Muscle layer of colon (tissue), 2 donors: ENCODE measurements around the gene PPFIBP1.
"Not testable (repeated sequence)": the region's sequence is repeated elsewhere in the genome, so short reads cannot be mapped to it uniquely, and the experiment has no call there.

Experiments
- H3K27ac ChIP-seq: one replicate; pipeline ENCODE4 v1.7.0; 2013; ENCODE audit warnings: low read depth, mild to moderate bottlenecking, low read length, moderate library complexity
- H3K27me3 ChIP-seq, 2 donors: one replicate each; pipeline ENCODE4 v1.7.0; 2013; ENCODE audit warnings: low read length in 2 of 2, mild to moderate bottlenecking in 2 of 2; ENCODE audit not compliant: insufficient read depth in 2 of 2, control insufficient read depth in 1 of 2
- H3K36me3 ChIP-seq: one replicate; pipeline ENCODE4 v1.7.0; 2013; ENCODE audit warnings: mild to moderate bottlenecking, low read length; ENCODE audit not compliant: insufficient read depth
- H3K4me1 ChIP-seq: one replicate; pipeline ENCODE4 v1.7.0; 2013; ENCODE audit warnings: mild to moderate bottlenecking, low read length; ENCODE audit not compliant: insufficient read depth
- H3K4me3 ChIP-seq, 2 donors: one replicate each; pipeline ENCODE4 v1.7.0; 2013; ENCODE audit warnings: low read length in 2 of 2, low read depth in 1 of 2, mild to moderate bottlenecking in 1 of 2, moderate library complexity in 1 of 2
- H3K9ac ChIP-seq: one replicate; pipeline ENCODE4 v1.7.0; 2013; ENCODE audit warnings: low read length
- H3K9me3 ChIP-seq: one replicate; pipeline ENCODE4 v1.7.0; 2013; ENCODE audit warnings: mild to moderate bottlenecking, low read length
- donor health status: abdominal sarcoma.
- donor health status: Adenocarcinoma of cecum.

PPFIBP1 gene

GRCh38 chr12:27528788-27529187, 4.8 kb downstream of the PPFIBP1 start:
- H3K4me1 ChIP-seq, result peaks cover 18% of the 10 kb centered on the region
- H3K9me3 ChIP-seq, result no peaks in the 10 kb centered on the region
- no peak overlapping the region for H3K4me3 ChIP-seq
- H3K9ac ChIP-seq, result no peak overlapping the region
- H3K36me3 ChIP-seq, result no peaks in the 10 kb centered on the region
- no peak overlapping the region for H3K27ac ChIP-seq
- H3K27me3 ChIP-seq, result no peaks in the 10 kb centered on the region

DNA sequence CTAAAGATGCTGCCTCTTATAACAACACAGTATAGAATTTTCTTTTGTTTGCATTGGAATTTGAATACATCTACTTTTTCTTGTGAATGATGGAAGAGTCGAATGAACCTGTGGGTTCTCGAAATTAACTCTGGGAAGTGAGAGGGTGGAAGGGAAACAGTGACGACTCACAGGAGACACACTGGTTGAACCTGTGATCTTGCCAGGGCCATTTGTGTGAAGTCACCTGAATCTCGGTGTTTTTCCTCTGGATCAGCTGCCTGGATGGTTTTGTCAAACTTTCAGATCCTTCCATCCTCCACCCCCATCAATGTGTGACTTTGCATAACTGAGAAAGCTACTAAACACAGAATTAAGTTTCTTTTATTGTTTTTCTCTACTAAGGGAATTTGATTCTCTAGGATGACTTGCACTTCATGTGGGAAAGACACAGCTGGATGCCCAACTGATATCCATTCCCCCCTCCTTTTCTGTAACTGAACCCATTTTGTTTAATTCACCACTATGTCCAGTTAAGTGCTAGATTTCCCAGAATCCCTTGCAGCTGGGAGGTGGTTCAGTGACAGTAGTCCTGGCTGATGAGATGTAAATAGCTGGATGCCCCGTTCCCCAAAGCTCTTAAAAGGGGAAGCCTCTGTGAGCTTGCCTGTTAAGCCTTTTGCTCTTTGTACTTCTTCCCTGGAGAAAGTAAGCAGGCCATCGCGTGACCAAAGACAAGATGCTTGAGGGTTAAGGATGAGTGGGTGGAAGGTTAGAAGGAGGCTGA, 6.3 kb downstream of the PPFIBP1 start:
- Histone ChIP-seq H3K4me3 (no peak overlapping the region), H3K27ac (no peak overlapping the region), H3K36me3 (no peaks in the 10 kb centered on the region), H3K9me3 (no peaks in the 10 kb centered on the region), H3K27me3 (no peaks in the 10 kb centered on the region), H3K9ac (no peak overlapping the region), H3K4me1 (peaks cover 21% of the 10 kb centered on the region)

- no peaks in the 10 kb centered on the region for H3K36me3 ChIP-seq
- H3K27ac ChIP-seq, result no peak overlapping the region
- H3K4me1 ChIP-seq, result peaks cover 16% of the 10 kb centered on the region
- no peaks in the 10 kb centered on the region for H3K27me3 ChIP-seq
- H3K9me3 ChIP-seq, result no peaks in the 10 kb centered on the region
- no peak overlapping the region for H3K9ac ChIP-seq
- no peak overlapping the region for H3K4me3 ChIP-seq
Measured at GRCh38 chr12:27531896-27532295, 7.9 kb downstream of the PPFIBP1 start.

GRCh38 chr12:27534060-27534764, 10.2 kb downstream of the PPFIBP1 start:
- no peaks in the 10 kb centered on the region for H3K27me3 ChIP-seq
- H3K4me1 ChIP-seq, result peaks cover 30% of the 10 kb centered on the region
- no peak overlapping the region for H3K9ac ChIP-seq
- H3K27ac ChIP-seq, result no peak overlapping the region
- H3K36me3 ChIP-seq, result no peaks in the 10 kb centered on the region
- no peaks in the 10 kb centered on the region for H3K9me3 ChIP-seq
- no peak overlapping the region for H3K4me3 ChIP-seq

DNA sequence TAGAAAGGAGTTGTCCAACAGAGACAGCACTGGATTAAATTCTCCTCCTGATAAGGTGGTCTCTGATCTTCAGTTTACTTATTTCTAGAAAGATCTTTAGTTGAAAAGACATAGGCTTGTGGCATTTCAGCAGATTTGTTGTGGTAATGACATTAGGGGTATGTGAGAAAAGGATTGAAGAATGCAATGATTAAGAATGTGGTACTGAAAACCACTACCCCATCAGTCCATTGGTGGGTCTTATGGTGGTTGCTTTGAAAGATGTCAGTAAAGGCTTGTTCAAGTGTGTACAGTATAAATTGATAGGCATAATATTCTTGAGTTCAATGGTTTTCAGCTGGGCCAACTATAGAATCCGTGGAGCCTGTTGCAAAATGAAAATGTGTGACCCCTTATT, 10.8 kb downstream of the PPFIBP1 start:
- Histone ChIP-seq H3K4me1 (peaks cover 30% of the 10 kb centered on the region), H3K27ac (no peak overlapping the region), H3K27me3 (no peaks in the 10 kb centered on the region), H3K36me3 (no peaks in the 10 kb centered on the region), H3K9me3 (no peaks in the 10 kb centered on the region), H3K4me3 (no peak overlapping the region), H3K9ac (no peak overlapping the region)

DNA sequence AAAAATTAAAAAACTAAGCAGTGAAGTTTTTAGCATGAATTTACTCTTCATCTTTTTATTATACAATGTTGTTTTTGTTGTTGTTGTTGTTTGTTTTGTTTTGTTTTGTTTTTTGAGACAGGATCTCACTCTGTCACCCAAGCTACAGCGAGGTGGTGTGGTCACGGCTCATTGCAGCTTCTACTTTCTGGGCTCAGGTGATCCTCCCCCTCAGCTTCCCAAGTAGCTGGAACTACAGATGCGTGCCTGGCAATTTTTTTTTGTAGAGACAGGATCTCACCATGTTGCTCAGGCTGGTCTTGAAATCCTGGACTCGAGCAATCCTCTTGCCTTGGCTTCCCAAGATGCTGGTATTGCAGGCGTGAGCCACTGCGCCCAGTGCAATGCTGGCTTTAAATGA, 11.3 kb downstream of the PPFIBP1 start:
- no peaks in the 10 kb centered on the region for H3K36me3 ChIP-seq
- H3K27ac ChIP-seq, result no peak overlapping the region
- H3K4me1 ChIP-seq, result peaks cover 30% of the 10 kb centered on the region
- no peaks in the 10 kb centered on the region for H3K9me3 ChIP-seq
- no peak overlapping the region for H3K4me3 ChIP-seq
- H3K27me3 ChIP-seq, result no peaks in the 10 kb centered on the region
- no peak overlapping the region for H3K9ac ChIP-seq

DNA sequence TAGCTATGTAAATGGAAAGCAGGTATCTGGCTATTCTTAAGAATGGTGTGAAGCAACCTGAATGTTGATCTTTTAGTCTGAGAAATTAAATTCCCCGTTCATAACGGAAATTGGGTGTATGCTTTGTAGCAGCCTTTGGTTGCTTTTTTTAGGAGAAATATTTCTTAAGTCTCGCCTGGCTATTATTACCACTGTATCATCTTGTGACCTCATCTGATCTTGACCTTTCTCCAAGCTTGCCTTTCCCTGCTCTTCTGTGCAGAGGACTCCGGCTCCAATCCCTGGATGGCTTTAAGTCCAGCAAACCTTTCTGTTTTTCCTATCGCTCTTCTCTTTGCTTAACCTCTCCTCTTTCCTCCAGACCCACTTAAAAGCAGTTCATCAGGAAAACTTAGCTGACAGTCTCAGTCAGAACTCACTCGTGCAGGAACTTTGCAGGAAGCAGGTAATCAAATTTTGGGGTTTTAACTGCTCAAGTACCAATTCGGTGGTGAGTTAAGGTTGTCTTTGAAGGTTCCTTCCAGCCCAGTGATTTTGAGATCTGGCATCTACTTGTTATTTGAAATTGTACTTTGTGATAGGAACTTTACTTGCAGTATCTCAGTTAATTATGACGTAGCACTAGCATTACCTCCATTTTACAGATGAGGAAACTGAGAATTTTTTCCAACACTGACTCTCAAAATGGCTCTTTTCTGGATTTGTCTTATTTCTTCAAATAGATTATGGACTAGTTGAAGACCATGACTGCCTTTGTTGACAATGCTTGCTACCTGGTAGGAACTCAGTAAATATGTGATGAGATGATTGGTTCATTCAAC, 14.1 kb downstream of the PPFIBP1 start:
- no peak overlapping the region for H3K27ac ChIP-seq
- no peaks in the 10 kb centered on the region for H3K9me3 ChIP-seq
- H3K4me3 ChIP-seq, result no peak overlapping the region
- H3K4me1 ChIP-seq, result peaks cover 27% of the 10 kb centered on the region
- H3K36me3 ChIP-seq, result no peaks in the 10 kb centered on the region
- H3K9ac ChIP-seq, result no peak overlapping the region
- no peaks in the 10 kb centered on the region for H3K27me3 ChIP-seq

DNA sequence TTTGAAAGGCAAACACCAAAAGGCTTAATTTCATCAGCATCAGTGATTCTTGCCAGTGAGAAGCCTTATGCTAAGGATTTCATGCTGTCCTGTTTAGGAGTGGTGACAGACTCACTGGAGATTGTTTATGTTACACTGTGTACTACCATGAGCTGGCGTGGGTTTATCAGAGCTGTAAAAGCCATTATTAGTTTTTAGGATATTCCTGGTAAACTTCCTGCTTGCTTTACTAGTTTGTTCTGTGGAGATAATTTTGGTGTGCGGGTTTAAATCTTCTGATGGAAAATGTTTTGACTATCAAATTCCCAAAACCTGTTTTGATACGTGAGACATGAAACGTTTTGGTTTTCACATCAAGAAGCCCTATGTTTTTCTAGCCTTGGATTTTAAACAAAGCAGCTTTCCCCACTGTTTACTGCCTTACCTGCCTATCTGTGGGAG, 15.2 kb downstream of the PPFIBP1 start:
- Histone ChIP-seq H3K9me3 (no peaks in the 10 kb centered on the region), H3K36me3 (no peaks in the 10 kb centered on the region), H3K27ac (no peak overlapping the region), H3K9ac (no peak overlapping the region), H3K4me3 (no peak overlapping the region), H3K27me3 (no peaks in the 10 kb centered on the region), H3K4me1 (peaks cover 25% of the 10 kb centered on the region)

- H3K36me3 ChIP-seq, result no peaks in the 10 kb centered on the region
- H3K27ac ChIP-seq, result no peak overlapping the region
- no peak overlapping the region for H3K4me3 ChIP-seq
- H3K27me3 ChIP-seq, result no peaks in the 10 kb centered on the region
- H3K9me3 ChIP-seq, result no peaks in the 10 kb centered on the region
- peaks cover 30% of the 10 kb centered on the region for H3K4me1 ChIP-seq
- H3K9ac ChIP-seq, result no peak overlapping the region
Measured at GRCh38 chr12:27541031-27541719, 17.2 kb downstream of the PPFIBP1 start.

DNA sequence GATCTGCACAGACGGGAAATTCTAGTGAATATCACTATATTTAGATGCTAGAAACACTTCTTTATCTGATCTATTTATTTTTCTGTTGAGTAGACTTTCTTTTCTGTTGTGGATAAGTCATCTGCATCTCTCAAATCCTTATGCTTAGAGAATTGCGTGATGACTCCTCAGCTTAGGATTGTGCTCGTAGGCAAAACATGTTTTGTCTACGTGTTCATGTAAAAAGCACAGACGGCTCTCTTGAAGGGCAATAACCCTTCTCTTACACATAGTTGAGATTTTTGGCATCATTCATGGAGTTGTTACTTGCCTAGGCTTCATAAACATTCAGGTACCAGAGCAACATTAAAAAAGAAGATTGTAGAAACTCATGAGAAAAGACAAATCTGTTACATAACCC, 18.6 kb downstream of the PPFIBP1 start:
- no peaks in the 10 kb centered on the region for H3K9me3 ChIP-seq
- H3K27me3 ChIP-seq, result no peaks in the 10 kb centered on the region
- no peak overlapping the region for H3K4me3 ChIP-seq
- H3K36me3 ChIP-seq, result no peaks in the 10 kb centered on the region
- peaks cover 32% of the 10 kb centered on the region for H3K4me1 ChIP-seq
- H3K27ac ChIP-seq, result no peak overlapping the region
- H3K9ac ChIP-seq, result no peak overlapping the region

DNA sequence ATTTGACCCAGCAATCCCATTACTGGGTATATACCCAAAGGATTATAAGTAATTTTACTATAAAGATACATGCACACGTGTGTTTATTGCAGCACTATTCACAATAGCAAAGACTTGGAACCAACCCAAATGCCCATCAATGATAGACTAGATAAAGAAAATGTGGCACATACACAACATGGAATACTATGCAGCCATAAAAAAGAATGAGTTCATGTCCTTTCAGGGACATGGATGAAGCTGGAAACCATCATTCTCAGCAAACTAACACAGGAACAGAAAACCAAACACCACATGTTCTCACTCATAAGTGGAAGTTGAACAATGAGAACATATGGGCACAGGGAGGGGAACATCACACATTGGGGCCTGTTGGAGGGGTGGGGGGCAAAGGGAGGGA, 20.9 kb downstream of the PPFIBP1 start:
- H3K4me1 ChIP-seq, result peaks cover 41% of the 10 kb centered on the region
- H3K9me3 ChIP-seq, H3K4me3 ChIP-seq, H3K27ac ChIP-seq, H3K9ac ChIP-seq, H3K36me3 ChIP-seq, H3K27me3 ChIP-seq: not testable (repeated sequence)
